ENCODE results near the gene WWOX. TPM values are rescaled to one million over a fixed set of nuclear protein-coding genes. Genes with fewer than 3 reads are reported as not detected.

The WWOX gene
- total and polyA plus RNA-seq, 4 experiments from 2014 or later = 10.4 to 23.1 (median 17.5) TPM

Other genes starting within 250 kb of the WWOX start
- gene CLEC3A, start 77.1 kb upstream of the WWOX start, total RNA-seq = not detected
- not detected for gene CLEC3A, start 77.1 kb upstream of the WWOX start, polyA plus RNA-seq